Adipocyte (in vitro differentiated cells): ENCODE measurements around the gene NET1.

Experiments used
- DNase-seq: peaks from one replicate; pipeline ENCODE4 v3.0.0-alpha.2; 2015; ENCODE audit warnings: low read depth
- H3K27me3 ChIP-seq: replicated peaks from 2 replicates; pipeline ENCODE4 v1.7.0; 2013; ENCODE audit warnings: mild to moderate bottlenecking, low read length, moderate library complexity; ENCODE audit not compliant: control insufficient read depth, insufficient read depth
- H3K36me3 ChIP-seq: 2 replicates; pipeline ENCODE4 v1.7.0; 2013; ENCODE audit warnings: low read length, mild to moderate bottlenecking, moderate library complexity; ENCODE audit not compliant: control insufficient read depth, insufficient read depth, severe bottlenecking
- H3K4me1 ChIP-seq: 2 replicates; pipeline ENCODE4 v1.7.0; 2013; ENCODE audit warnings: mild to moderate bottlenecking, low read length, moderate library complexity; ENCODE audit not compliant: control insufficient read depth, insufficient read depth
- H3K4me3 ChIP-seq: 2 replicates; pipeline ENCODE4 v1.7.0; 2013; ENCODE audit warnings: mild to moderate bottlenecking, low read length, moderate library complexity
- H3K9ac ChIP-seq: 2 replicates; pipeline ENCODE4 v1.7.0; 2013; ENCODE audit warnings: mild to moderate bottlenecking, low read length, moderate library complexity
- H3K9me3 ChIP-seq: 2 replicates; pipeline ENCODE4 v1.7.0; 2013; ENCODE audit warnings: mild to moderate bottlenecking, low read length, moderate library complexity; ENCODE audit not compliant: control insufficient read depth

NET1 gene

GRCh38 chr10:5498791-5499492 lies 86.6 kb downstream of the NET1 start:
- H3K36me3 ChIP-seq, result no peaks in the 10 kb centered on the region
- H3K4me3 ChIP-seq, result no peak overlapping the region
- H3K9me3 ChIP-seq, result peaks cover 4% of the 10 kb centered on the region
- peaks cover 58% of the 10 kb centered on the region for H3K27me3 ChIP-seq
- H3K9ac ChIP-seq, result no peak overlapping the region
- DNase-seq, result no peak
- H3K4me1 ChIP-seq, result no peaks in the 10 kb centered on the region

GRCh38 chr10:5499493-5500140 lies 87.3 kb downstream of the NET1 start, which contains the start of gene CALML5:
Gene CALML5, minus strand, starts transcription at chr10:5499570. Its CDS starts 132 bp downstream, at chr10:5499438.
- H3K9ac ChIP-seq, result no peak within 1 kb of the TSS
- no peaks in the 10 kb centered on the region for H3K4me1 ChIP-seq
- H3K9me3 ChIP-seq, result peaks cover 4% of the 10 kb centered on the region
- no peak for DNase-seq
- no peaks in the 10 kb centered on the region for H3K36me3 ChIP-seq
- H3K4me3 ChIP-seq, result no peak within 1 kb of the TSS
- peaks cover 60% of the 10 kb centered on the region for H3K27me3 ChIP-seq

GRCh38 chr10:5500162-5500670 lies 87.9 kb downstream of the NET1 start:
- Histone ChIP-seq H3K36me3 (no peaks in the 10 kb centered on the region), H3K4me3 (no peak overlapping the region), H3K9ac (no peak overlapping the region), H3K27me3 (peaks cover 61% of the 10 kb centered on the region), H3K9me3 (peaks cover 4% of the 10 kb centered on the region), H3K4me1 (no peaks in the 10 kb centered on the region)
- no peak for DNase-seq

- peaks cover 61% of the 10 kb centered on the region for H3K27me3 ChIP-seq
- H3K36me3 ChIP-seq, result no peaks in the 10 kb centered on the region
- no peak overlapping the region for H3K4me3 ChIP-seq
- H3K4me1 ChIP-seq, result no peaks in the 10 kb centered on the region
- DNase-seq, result no peak
- peaks cover 4% of the 10 kb centered on the region for H3K9me3 ChIP-seq
- no peak overlapping the region for H3K9ac ChIP-seq
Measured at GRCh38 chr10:5500910-5501309, 88.6 kb downstream of the NET1 start.

DNA sequence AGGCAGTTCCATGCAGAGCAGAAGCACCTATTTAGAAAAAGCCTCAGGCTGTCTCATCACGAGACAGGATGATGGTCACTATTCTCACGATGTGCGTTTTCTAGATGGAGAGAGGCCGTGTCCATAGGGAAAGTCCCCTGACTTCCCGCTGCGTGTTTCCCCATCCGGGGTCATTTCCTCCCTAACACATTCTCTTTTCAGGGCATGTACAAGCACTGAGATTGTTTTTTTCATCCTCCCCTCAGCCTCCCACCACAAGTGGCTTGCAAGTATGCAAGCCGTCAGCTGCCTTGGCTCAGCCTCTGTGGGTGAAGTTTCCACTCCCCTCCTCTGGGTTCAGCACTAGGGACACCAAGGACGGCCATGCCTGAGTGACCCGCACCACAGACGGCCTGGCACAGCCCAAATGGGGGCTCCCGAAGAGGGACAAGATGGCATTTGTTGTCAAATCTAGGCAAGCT lies 89.7 kb downstream of the NET1 start:
- Histone ChIP-seq H3K36me3 (no peaks in the 10 kb centered on the region), H3K27me3 (peaks cover 56% of the 10 kb centered on the region)

GRCh38 chr10:5502571-5503476 lies 90.5 kb downstream of the NET1 start:
- Histone ChIP-seq H3K36me3 (no peaks in the 10 kb centered on the region), H3K4me1 (no peaks in the 10 kb centered on the region), H3K9ac (no peak overlapping the region), H3K4me3 (no peak overlapping the region), H3K27me3 (peaks cover 49% of the 10 kb centered on the region), H3K9me3 (peaks cover 4% of the 10 kb centered on the region)
- DNase-seq, result no peak

More for the DNA sequence above, 89.7 kb downstream of the NET1 start:
- DNase-seq, result no peak
- peaks cover 4% of the 10 kb centered on the region for H3K9me3 ChIP-seq
- H3K9ac ChIP-seq, result no peak overlapping the region
- no peaks in the 10 kb centered on the region for H3K4me1 ChIP-seq
- no peak overlapping the region for H3K4me3 ChIP-seq

DNA sequence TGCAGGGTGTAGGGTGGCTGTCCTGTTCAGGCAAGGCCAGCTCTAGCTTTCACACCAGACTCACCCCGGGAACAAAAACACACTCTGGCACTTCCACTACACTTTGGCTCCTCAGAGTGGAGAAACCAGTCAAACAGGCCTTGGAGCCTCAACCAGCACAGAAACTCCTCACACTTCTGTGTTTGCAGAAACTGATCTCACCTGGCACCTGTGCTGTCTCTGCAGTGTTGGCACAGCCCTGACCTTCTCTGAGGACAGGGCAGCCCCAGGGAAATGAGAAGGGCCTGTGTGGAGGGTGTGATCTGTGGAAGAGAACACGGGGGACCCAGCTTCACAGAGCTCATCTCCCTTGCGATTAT lies 91.1 kb downstream of the NET1 start:
- H3K4me1 ChIP-seq, result no peaks in the 10 kb centered on the region
- H3K4me3 ChIP-seq, result no peak overlapping the region
- DNase-seq, result no peak
- peaks cover 4% of the 10 kb centered on the region for H3K9me3 ChIP-seq
- H3K36me3 ChIP-seq, result no peaks in the 10 kb centered on the region
- H3K27me3 ChIP-seq, result peaks cover 44% of the 10 kb centered on the region
- no peak overlapping the region for H3K9ac ChIP-seq

DNA sequence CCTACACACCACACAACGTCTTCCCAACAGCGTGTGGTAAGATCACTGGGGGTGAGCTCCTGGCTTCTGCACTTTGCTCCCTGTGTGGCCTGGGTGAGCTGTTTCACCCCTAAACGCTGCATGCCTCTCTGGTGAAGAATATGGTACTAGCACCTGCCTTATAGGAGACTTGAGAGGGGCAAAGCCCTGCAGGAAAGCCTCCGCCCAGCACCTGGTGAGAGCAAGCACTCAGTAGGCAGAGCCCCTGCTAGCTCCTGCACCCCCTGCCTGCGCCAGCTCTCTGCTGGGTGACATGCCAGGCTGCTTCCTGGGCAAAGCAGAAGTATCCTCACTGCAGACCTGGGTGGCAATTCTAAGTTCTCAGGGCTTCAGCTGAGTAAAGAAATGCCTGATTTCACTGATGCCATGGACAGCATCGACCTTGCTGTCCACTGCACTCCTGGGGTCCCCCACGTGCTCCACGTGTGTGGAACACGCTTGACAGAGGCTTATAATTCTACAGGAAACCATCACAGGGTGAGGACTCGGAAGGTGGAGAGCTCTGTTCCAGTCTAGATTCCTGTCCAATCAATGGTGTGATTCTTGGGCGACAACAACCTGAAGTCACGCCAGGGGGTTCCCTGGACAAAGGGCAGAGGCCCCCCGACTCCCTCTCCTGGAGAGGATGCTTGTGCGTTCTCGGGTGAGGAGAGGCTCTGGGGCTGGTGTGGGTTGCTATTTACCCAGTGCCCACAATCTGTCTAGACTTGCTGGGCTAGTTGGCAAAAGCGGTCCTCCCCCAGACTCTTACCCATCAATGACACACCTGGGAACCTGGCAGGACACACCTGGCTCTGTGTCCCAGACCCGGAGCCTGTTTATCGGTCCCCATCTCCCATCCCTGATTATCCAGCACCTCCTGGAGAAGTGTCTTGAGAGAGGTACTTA lies 92.1 kb downstream of the NET1 start:
- Histone ChIP-seq H3K9ac (no peak overlapping the region), H3K27me3 (peaks cover 49% of the 10 kb centered on the region), H3K9me3 (peaks cover 4% of the 10 kb centered on the region), H3K4me1 (no peaks in the 10 kb centered on the region), H3K4me3 (no peak overlapping the region), H3K36me3 (no peaks in the 10 kb centered on the region)
- no peak for DNase-seq

DNA sequence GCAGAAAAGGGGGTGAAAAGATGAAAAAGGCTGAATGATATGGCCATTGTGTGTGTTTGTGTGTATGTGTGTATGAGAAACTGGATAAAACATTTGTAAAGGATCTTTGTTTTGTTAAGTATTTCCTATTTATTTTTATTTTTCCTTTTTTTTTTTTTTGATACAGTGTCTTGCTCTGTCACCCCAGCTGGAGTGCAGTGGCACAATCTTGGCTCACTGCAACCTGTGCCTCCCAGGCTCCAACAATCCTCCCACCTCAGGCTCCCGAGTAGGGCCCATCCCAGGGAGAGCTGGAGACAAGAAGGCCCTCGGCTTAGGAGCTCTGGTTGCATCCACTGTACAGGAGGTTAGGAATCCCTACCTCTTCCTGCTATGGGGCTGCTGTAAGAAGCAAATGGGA lies 93.9 kb downstream of the NET1 start:
- Histone ChIP-seq H3K9me3 (peaks cover 4% of the 10 kb centered on the region), H3K4me1 (peaks cover 8% of the 10 kb centered on the region), H3K36me3 (no peaks in the 10 kb centered on the region), H3K27me3 (peaks cover 35% of the 10 kb centered on the region), H3K4me3 (no peak overlapping the region), H3K9ac (no peak overlapping the region)
- no peak for DNase-seq
